Measurements from ENCODE around the gene ABCA13.

Gene ABCA13

DNA sequence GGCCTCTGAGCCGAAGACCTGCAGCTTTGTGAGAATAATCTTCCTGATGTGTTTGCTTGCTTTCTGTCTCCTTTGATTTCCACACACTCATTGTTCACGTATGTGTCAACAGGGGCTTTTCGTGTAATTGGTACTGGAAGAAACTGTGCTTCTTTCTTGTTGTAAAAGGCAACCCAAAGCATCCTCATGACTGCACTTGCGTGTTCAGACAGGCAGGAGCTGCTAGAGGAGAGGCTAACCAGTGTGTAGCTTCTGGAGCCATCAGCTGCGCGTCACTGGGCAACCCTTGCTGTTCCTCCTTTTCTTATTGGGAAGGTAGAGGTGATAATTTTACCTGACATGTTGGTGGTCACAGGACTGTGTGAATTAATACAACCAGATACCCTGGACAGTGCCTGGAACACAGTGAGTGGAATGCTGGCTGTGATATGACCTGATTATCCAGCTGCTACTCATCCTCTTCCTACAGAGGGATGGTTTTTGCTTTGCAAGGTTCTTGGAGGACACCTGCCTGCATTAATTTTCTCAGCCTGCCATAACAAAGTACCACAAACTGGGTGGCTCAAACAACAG lies 213.0 kb downstream of the ABCA13 start:
- DNase-seq = no peak

DNA sequence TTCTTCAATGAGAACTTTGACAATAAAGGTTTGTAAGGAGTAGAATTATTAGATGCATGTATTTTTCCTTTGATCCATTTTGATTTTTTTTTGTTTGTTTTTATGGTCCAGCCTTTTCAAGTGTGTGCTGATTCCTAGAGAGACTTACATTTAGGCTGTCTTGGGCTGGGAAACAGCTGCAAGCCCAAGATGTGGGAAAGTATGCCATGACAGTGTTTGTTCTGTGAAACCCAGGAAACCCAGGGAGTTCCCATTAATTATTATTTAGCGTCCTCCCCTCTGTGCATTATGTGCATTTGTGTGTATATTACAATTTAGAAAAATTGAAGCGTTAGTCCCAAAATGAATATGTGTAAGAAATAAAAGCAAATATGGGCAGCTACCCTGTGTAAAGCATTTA lies 216.7 kb downstream of the ABCA13 start:
- DNase-seq = no peak

DNA sequence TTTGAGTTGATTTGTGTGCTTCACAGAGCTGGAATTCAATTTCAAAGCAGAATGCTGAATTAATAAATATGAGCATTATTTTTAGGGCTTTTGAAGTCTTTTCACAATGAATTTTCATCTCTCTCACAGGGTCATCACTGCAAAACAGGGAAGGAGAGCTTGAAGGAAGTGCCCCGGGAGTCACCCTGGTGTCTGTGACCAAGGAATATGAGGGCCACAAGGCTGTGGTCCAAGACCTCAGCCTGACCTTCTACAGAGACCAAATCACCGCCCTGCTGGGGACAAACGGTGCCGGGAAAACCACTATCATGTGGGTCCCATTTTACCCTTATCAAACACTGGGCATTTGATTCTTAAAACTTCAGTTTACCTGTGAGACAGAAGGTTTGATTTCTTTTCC lies 217.7 kb downstream of the ABCA13 start:
- no peak for DNase-seq

DNA sequence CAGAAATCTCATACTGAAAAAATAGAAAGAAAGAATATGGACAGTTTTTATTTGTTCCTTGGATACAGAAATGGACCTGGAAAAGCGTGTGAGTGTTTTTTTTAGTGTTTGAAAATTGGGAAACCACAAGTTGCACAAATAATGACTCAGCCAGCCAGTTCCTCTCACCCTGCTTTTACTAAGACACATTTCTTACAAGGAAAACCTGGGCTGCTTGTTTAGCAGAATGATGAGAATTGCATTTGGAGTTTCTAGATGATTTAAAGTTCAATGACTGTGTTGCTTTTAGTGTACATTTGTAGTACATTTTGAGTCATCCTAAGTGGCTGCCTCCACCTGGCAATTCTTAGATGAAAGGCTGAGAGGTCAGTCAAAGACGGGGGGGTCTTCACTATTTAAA lies 218.7 kb downstream of the ABCA13 start:
- DNase-seq = no peak

DNA sequence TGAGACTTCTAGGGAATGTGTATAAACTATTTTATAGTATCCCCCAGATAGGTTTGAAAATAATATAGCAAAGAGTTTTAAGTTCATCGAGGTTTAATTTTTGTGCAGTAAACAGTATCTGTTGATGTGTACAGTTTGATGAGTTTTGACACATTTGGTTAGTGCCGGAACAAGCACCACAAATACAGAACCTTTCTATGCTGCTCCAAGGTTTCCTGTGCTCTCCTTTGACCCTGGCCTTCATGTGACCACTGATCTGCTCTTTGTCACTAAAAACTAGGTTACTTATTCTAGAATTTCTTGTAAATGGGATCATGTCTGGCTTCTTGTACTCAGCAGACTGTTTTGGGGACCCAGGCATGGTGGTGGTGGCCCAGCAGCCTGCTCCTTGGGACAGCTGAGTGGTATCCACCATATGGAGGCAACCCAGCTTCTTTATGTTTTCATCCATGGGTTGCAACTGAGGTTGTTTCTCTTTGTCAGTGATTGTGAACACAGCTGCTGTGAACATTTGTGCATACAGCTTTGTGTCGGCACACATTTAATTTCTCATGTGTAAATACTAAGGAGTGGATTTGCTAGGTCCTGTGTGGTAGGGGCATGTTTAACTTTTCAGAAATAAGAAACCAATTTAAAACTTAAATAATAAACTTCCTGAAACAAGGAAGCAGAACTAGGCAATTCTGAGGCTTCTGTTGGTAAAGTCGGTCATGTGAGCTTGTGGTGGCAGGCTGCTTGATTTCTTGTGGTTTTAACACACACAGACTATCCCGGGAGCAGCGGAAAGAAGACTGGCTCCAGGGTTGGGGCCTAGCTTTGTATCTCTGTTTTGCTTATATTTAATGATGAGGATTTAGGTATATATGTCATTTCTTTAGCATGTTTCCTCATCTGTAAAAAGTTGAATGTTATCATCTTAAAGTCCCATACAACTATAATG lies 219.4 kb downstream of the ABCA13 start:
- DNase-seq = no peak

DNA sequence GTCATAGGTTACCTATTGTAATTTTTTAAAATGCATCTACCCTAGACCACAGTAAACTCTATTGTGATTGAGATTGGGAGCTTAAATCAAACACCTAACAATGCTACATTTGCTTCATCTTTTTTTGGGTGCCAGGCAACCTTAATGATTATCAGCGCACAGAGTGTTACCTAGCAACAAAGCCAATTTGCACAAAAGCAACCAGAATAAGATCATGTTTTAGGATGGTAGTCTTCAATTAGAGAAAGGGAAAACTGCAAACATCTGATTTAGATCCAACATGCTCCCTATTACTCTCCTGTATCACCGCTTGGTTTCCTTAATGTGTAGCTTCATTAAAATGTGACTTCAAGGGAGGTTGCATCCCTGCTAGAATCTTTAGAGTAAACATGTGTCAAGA lies 226.9 kb downstream of the ABCA13 start:
- no peak for DNase-seq

DNA sequence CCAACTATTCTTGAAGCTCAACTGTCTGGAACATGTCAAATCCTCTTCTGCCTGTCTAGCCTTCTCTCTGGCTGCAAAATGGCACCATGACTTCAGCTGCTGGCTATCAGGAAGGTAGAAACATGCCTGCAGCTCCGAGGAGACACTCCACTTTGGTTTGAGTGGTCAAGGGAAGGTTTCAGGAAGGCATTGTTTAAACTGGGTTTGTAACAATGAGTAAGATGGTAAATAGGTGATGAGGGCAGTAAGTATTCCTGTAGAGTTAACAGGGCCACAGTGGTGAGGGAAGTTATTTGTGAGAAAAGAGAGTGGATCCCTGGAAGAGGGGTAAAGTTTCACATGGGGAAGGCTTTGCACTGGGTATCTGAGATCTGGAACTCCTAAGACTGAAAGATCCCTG lies 231.5 kb downstream of the ABCA13 start:
- no peak for DNase-seq

DNA sequence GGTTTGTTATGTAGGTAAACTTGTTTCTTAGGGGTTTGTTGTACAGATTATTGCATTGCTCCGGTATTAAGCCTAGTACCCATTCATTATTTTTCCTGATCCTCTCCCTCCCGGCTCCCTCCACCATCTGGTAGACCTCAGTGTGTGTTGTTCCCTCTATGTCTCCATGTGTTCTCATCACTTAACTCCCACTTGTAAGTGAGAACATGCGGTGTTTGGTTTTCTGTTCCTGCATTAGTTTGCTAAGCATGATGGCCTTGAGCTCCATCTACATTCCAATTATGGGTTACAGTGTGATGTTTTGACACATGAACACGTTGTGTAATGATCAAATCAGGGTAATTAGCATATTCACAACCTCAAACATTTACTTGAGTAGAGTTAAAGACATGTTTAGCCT lies 237.5 kb downstream of the ABCA13 start:
- DNase-seq = no peak

DNA sequence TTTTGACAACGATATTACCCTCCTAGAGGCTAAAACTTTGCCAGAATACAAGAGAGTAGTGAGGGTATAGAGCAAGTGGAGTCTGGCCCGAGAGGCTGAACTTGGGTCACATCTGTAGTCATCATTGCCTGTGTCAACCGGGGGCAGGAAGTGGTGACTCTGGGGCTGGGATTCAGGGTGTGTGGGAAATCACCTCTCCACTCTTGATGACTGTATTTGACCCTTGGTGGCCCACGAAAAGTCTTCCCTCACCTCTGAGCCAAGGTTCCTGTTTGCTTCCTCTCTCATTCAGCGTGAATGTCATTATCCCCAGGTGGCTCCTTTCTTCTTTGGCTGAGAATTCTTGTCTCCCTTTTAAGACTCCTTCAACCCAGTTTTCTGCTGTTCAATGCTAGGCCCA lies 240.4 kb downstream of the ABCA13 start:
- DNase-seq = no peak

DNA sequence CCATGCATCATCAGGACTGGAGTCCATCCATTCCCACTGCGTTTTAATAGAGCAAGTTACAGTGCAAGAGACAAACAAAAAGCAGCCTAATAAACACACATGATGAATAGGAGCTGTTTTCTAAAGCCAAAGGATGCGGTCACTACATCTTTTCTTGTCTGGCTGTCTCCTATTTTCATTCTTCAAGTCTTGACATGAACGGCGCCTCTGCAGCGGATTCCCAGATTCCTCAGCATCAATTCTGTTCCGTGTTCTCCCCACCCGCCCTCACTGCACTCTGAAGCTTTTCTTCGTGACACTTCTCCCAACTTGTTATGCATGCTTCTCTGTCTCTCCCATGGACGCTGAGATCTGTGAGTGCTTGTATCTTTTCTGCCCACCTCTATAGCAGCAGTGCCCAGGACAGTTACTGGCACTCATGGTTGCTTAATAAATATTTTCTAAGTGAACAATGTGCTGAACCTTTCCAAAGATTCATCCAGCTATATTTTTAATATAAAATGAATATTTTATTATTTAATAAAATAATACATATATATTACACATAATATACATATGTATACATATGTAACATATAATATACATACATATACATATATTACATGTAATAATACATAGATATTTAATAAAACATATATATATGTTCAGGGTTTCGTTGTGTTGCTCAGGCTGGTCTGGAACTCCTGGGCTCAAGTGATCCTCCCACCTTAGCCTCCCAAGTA lies 242.9 kb downstream of the ABCA13 start:
- DNase-seq = no peak

DNA sequence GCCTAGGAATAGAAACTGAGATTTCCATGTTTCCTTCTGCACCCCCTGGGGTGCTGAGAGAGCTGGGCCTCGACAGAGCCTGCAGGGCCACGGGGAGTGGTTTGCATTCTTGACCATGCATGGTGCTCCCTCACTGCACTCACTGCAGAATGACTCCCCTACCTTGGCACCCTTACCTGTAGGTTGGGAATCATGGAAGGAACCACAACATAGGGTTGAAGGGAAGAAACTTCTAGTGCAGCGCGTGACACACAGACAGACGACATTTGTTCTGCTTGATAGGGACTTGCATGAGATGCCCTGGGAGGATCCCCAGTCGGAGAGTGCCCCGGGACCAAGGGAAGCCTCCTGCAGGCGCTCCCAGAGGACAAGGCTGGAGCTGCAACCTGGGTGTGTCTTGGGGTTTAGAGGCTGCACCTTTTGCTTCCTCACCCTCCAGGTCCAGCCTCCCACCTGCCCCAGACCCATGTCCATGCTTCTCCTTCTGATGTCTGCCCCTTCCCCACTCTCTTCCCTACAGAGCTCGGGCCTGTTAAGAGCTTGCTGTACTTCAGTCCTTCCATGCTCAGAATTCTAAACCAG lies 245.2 kb downstream of the ABCA13 start:
- DNase-seq = no peak

DNA sequence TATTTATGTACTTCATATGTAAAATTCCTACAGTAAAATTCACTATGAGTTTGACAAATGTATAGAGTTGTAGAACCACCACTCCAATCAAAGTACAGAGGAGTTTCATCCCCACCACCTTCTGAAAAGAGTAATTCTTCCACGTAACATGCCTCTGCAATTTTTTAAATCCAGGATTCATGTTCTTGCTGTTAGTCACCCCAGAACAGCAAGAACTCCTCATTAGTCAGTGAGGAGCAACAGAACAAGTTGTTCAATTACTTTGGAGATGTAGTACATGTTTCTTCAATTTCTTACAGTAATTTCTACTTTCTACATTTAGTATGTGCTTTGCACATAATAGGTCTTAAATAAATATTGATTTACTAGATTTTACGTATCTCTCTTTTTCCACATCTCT lies 248.1 kb downstream of the ABCA13 start:
- no peak for DNase-seq

DNA sequence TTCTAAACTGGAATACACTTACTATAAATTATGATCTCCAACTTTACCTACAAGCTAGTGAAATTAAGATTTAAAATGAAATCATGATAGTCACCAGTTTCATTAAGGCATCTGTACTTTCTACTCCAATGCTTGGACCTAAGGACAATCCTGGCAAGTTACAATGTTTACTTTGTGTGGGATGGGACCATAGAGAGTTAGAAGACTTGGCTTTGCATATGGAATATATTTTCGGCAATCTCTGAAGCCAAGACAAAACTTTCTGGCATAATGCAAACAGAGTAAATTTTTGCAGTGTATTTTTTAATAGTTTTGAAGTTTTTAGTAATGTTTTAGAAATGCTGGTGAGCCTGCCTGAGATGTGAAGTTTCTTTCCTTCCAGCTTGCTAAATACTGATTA lies 248.9 kb downstream of the ABCA13 start:
- DNase-seq = no peak

DNA sequence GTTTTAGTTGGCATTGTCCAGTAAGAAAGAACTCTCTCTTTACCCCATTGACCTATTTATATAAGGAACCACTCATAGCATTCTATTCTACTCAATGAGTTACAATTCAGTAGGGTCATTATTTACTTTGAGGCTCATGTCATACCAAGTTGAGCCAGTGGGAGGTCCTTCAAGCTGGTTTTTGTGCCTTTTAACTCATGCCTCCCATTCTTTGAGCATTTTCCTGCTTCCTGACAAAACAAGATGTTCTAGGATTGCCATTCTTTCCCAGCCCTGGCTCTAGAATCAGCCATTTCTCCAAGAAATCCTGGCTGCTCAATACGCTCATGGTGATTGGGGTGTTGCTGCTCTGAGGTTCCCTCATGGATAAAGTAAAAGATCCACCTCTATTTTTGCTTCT lies 250.1 kb downstream of the ABCA13 start:
- DNase-seq = no peak

DNA sequence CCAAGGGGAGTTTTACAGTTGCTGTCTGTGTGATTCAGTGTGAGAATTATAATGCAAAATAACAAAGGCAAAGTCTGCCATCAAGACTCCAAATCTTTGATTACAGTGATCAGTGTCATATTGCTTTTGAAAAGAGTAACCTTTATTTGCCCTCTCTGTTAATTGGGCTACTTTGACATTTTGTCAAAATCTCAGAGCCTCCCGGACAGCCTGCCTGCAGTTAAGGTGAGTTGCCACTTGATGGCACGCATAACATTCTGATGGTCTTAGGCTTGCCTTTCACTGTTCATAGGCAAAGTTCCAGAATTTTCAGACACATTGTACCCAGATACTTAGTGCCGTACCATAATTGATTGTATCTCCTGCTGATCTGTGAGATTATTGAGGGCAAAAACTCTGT lies 253.5 kb downstream of the ABCA13 start:
- DNase-seq = no peak

DNA sequence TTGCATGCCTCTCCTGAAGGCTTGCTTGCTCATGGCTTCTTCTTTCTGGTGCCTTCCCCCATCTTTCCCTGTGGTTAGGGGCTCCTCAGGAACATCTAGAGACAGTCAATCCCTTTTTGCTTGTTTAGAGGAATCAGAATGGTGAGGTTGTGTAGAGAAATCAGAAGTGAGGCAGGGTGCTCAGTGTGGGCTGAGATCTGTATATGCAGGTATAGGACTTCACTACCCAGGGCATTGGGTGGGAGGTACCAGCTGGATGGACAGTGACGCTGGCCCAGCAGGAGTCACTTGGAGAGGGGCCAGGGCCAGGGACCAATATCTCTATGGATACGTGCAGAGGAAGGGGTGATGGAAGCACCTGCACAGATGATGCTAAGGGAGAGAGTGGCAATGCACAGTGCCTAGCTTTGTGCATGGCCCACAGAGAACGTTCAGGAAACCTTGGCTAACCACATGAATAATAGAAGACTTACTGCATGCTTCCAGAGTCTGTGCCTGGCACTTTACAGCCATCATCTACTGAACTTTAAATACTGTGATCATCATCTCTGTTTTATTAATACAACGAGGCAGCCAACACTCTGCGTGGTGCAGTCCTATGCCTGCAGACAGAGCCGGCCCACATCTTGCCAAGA lies 255.2 kb downstream of the ABCA13 start:
- DNase-seq = no peak

DNA sequence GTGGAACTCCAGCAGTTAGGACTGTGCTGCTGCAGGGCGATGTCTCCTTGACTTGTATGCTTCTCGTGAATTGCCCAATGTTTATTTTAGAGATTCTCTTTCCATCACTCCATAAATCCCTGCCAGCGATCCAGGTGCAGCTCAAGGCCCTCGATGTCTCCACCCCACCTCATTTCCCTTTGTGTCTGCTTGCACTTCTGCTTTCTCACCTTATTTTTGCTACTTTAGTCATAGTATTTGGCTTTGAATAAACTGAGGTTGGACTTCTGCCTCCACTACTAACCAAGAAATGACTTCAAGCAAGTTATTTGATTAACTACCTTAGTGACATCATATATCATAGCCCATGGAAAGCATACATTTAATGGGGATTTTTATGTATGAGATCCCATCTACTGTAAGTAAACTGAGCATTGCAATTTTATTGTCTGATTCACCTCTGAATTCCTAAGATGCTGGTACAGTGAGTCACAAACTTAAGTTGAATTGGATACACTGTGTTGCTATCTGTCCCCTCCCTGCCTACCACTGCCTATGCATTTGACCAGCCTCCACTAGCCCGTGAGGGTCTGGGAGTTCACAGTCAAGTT lies 255.8 kb downstream of the ABCA13 start:
- DNase-seq = no peak

DNA sequence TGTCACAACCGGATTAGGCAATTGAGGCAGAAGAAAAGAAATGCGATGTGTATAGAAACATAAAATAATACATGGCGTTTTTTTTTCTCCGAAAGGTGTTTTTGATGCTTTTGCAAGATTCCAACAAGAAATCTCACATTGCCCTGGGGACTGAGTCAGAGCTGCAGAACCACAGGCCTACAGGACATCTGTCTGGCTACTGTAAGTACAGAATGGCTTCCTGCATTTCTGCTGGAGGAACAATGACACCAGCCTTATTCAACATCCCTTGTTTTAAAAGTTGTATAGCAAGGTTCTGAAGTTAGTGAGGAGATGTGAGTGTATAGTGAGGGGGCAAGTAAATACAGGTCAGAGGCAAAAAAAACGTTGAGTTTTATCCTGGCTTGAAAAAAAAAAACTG lies 256.4 kb downstream of the ABCA13 start:
- DNase-seq = no peak

DNA sequence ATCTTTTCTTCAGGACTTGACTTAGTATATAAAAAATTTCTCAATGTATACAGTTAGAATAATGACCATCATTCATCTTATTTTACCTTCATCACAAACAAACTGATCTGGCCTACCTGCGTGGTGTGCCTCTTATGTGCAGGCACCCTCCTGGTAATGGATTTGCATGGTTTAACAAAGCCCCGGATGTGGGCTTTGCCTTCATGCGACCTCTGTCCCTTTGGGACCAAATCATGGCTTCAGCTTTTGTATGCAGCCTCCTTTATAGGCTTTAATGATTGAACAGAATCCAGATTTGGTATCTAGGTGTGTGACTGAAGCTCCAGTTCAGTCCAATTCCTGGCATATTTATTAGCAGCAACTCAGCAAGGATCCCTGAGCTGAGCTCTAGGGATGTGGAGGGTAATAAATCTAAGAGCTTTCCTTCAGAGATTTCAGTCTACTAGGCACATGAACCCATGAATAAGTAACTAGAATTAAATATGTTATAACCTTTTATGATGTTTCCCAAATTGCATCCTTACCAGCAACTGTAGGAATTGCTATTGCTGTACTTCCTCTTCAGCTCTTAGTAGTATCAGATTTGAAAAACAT lies 256.9 kb downstream of the ABCA13 start:
- DNase-seq = no peak

DNA sequence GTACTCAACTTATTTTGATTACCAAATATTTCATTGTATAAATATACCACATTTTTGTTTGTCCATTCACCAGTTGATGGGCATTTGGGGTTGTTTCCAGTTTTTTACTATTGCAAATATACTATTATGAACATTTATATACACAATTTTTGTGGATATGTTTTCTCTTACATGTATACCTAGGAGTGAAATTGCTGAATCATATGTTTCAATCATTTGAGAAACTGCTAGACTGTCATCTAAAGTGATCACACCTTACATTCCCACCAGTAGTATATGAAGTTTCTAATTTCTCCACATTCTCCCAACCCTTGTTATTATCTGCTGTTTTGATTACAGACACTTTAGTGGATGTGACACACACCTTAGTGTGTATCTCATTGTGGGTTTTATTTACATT lies 257.9 kb downstream of the ABCA13 start:
- DNase-seq = no peak

DNA sequence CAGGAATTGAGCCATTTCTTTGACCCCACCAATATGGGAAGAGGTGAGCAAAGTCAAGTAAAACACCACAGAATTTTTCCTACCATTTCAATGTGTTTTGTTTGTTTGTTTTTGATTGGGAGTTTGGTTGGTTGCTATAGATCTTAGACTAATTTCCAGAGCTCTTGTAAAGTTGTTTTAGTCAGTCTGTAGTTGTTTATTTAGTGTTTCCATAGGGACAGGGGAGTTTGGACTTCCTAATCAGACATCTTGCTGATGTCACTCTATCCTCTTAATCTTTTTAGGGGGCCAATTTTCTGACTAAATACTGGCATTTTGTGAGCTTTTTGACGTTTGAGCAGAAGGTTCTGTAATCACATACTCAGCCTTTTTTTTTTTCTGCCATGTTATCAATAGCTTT lies 266.9 kb downstream of the ABCA13 start:
- DNase-seq = no peak

DNA sequence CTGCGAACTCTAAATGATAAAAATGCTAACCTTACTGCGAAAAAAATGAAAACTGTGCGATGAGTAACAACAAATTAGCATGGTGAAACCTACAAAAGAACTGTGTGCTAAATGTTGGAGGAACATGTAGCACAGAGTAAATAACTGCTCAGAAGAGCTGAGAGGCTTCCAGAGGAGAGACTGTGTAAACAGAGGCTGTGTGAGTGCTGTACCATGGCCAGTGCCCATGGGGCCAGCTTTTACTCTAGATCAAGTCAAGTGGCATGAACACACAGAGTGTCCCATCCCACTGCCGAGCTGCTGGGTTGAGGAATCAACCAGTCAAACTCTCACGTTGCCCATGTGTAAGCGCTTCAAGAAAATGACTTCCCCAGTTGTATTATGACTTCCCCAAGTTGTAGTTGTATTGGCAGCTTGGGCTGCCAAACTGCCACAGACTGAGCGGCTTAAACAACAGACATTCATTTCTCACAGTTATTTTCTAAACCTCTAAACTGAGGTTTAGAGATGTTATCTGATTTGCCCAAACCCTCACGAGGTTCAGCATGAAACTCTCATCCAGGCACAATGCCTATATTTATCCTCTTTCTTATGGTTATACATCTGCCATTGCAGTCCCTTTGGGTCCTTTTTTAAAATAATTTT lies 270.7 kb downstream of the ABCA13 start:
- DNase-seq = no peak
